ENCODE results near the gene SHANK1. TPM values are rescaled to one million over a fixed set of nuclear protein-coding genes. Genes with fewer than 3 reads are reported as not detected.

SHANK1 gene
- polyA plus RNA-seq, 6 donors from 2014 or later: not detected

DNA sequence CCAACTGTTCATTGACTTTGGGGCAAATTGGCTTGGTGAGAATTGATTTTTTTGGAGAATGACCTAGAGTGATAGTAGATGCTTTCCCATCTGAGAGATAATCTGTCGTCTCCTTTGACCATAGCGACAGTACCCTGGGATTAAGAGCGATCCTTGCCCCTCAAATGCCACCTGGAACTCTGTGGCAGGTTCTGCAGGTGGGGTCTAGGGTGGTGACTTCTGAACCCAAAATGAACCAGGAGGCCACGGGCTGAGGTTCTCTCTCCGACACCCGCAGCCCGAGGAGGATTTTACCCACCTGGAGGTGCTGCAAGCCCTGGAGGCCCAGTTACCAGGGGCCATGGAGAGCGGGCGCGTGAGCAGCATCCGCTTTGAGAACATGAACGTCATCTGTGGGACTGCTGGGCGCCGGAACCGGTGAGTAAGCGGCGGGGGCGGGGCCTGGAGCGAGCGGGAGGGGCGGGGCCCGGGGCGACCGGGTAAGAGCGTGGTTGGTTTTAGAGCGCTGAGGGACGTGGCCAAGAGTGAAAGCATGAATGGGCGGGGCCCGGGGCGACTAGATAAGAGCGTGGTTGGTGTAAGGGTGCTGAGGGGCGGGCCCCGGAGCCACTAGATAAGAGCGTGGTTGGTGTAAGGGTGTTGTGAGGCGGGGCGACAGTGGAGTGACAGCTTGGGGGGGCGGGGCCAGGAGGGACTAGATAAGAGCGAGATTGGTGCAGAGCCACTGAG lies 61.7 kb downstream of the SHANK1 start:
- peaks cover 41 to 89% (median 74%) of the 10 kb centered on the region in 3 donors for H3K27me3 Mint-ChIP-seq
- H3K9me3 Mint-ChIP-seq: peaks cover 8 to 36% (median 31%) of the 10 kb centered on the region in 7 donors
- H3K4me3 Mint-ChIP-seq: peak overlapping the region; percentile 72 to 88 (median 84)
- ATAC-seq (ENCODE audit: low read depth in 2 of 2): peak; percentile 79 to 86
- peaks cover 9 to 45% of the 10 kb centered on the region in 2 donors for H3K36me3 Mint-ChIP-seq
- DNase-seq: peak; percentile 56
- H3K4me1 Mint-ChIP-seq: peaks cover 20 to 32% (median 21%) of the 10 kb centered on the region in 3 donors
- H3K27ac Mint-ChIP-seq: peak overlapping the region; percentile 47 to 98 (median 94)

DNA sequence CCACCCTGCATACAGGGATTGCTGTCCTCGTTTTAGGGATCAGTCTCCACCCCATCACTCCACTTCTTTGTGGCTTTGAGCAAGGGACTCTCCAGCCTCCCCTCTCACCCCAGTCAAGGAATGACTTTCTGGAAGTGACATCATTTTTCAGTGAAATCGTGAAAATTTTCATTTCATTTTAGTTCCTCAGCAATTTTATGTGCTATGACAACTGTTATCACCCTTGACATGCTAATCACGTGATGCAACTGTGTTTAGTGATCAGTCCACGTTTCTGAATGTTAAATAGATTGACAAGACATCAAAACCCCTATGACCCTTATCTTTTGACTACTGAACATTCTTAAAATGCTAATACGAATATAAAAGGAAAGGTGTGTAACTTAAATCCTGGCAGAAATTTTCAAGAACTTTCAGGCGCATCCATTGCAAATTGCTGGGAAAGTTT lies 62.4 kb downstream of the SHANK1 start:
- Mint-ChIP-seq H3K9me3 (peaks cover 8 to 39% (median 31%) of the 10 kb centered on the region in 7 donors), H3K27me3 (peaks cover 47 to 88% (median 76%) of the 10 kb centered on the region in 3 donors)

DNA sequence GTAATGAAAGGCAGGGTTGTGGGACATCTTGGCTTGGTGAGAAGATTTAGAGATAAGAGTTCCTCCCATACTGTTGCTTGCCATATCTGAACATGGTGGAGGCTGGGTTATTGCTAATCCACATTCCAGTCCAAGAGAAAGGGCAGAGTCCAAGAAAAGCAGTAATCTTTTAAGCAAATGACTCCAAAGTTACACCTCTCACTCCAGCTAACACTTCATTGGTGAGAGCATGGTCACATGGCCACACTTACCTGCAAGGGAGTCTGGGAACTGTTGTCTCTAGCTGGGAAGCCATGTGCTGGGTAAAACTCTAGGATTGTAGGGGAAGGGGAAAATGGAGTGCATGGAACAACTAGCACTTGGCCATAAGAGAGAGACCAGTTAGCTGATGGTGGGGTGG lies 64.7 kb downstream of the SHANK1 start:
- Mint-ChIP-seq H3K27ac (no peak overlapping the region), H3K27me3 (peaks cover 46 to 77% (median 67%) of the 10 kb centered on the region in 3 donors), H3K9me3 (peaks cover 10 to 42% (median 28%) of the 10 kb centered on the region in 7 donors), H3K4me3 (no peak overlapping the region), H3K36me3 (peaks cover 5 to 36% of the 10 kb centered on the region in 2 donors), H3K4me1 (peaks cover 15 to 21% (median 17%) of the 10 kb centered on the region in 3 donors)
- ATAC-seq (ENCODE audit: low read depth in 2 of 2): no peak
- no peak for DNase-seq

More for the DNA sequence above, 62.4 kb downstream of the SHANK1 start:
- ATAC-seq (ENCODE audit: low read depth in 2 of 2) (no peak), DNase-seq (no peak)
- Mint-ChIP-seq H3K36me3 (peaks cover 9 to 45% of the 10 kb centered on the region in 2 donors), H3K4me1 (peaks cover 20 to 32% (median 21%) of the 10 kb centered on the region in 3 donors), H3K4me3 (peak overlapping the region in 6 of 8 donors; percentile 57 to 88 (median 84)), H3K27ac (peak overlapping the region in 3 of 6 donors; percentile 20 to 95 (median 52))

DNA sequence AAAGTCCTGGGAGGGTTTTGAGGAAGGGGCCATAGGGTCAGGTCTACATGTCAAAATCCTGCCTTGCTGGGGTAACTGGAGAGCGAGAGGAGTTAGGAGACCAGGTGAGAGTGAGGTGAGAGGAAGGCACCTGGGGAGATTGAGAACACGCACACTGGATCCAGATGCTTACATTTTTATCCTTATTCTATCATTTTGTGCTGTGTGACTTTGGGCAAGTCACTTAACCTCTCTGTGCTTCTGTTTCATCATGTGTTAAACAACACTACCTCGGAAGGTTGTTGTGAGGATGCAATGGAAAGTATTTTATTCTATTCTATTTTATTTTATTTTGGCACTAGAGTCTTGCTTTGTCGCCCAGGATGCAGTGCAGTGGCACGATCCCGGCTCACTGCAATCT lies 66.9 kb downstream of the SHANK1 start:
- DNase-seq (no peak), ATAC-seq (ENCODE audit: low read depth in 2 of 2) (no peak)
- Mint-ChIP-seq H3K27me3 (peaks cover 52 to 75% (median 70%) of the 10 kb centered on the region in 3 donors), H3K36me3 (peaks cover 5 to 30% of the 10 kb centered on the region in 2 donors), H3K4me3 (no peak overlapping the region), H3K4me1 (peaks cover 5 to 13% (median 11%) of the 10 kb centered on the region in 3 donors), H3K9me3 (peaks cover 11 to 36% (median 27%) of the 10 kb centered on the region in 7 donors), H3K27ac (no peak overlapping the region)

DNA sequence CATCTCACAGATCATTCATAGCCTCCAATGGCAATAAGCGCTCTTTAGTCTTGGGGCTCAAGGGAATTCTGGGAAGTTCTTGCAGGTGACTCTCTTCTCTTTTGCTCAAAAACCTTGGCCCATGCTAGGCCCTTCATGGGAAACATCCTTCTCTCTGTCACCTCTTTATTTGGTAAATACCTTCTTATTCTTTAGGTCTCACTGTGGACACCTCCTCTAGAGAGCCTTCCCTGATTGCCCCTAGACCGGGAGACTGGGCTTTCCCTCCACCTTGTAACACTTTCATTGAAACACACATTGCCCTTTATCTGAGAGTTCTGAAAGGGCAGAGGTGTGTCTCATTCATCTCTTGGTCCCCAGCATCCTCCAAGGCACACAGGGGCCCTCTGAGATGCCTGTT lies 68.4 kb downstream of the SHANK1 start:
- peak overlapping the region in 1 of 6 donors; percentile 2 for H3K27ac Mint-ChIP-seq
- H3K36me3 Mint-ChIP-seq: peaks cover 5 to 23% of the 10 kb centered on the region in 2 donors
- no peak for ATAC-seq (ENCODE audit: low read depth in 2 of 2)
- peaks cover 0 to 8% (median 6%) of the 10 kb centered on the region in 3 donors for H3K4me1 Mint-ChIP-seq
- peaks cover 41 to 70% (median 67%) of the 10 kb centered on the region in 3 donors for H3K27me3 Mint-ChIP-seq
- peaks cover 11 to 30% (median 20%) of the 10 kb centered on the region in 7 donors for H3K9me3 Mint-ChIP-seq
- no peak for DNase-seq
- H3K4me3 Mint-ChIP-seq: peak overlapping the region in 1 of 8 donors; percentile 20

DNA sequence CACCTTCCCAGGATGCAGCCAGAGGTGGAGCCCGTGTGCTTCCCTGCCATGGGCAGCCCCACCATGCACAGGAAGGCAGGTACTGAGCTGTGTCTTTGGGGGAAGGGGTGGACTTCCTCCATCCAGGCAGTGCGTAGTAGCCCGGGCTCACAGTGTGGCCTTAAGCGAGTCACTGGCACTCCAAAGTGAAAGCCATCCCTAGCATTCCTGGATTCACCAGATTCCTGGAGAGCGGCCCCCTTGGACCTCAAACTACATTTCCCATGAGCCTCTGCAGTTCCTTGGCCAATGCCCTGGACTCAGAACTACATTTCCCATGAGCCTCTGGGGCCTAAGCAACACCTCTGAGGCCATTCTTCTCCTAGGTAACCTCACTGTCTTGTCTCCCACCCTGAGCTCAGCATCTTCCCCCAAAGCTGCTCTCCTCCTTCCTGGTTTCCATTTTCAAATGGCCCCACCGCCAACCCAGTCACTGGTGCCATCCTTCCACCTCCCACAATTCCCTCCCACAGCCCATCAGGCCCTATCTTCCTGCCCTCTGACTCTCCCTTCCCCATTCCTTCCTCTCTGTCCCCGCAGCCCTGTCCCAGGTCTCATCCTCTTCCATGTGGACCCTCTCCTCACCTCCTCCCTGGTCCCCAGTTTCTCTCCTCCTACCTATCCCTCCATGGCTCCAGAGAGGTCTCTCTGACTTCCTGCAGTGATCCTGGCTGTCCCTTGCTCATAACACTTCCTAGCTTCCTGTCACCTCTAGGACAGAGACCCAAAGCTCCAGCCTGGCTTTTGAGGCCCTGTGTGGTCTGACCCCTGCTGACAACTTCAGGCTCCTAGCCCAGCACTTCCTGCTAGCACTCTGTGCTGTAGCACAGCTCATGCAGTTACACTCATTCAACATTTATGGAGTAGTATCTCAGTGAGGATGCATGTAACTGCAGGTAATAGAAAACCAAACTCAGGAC lies 69.9 kb downstream of the SHANK1 start, which contains the start of gene C19orf81:
Gene C19orf81 (plus strand): TSS at position 13 of the 959 bp plus-strand sequence. CDS start 0 bp downstream, at position 13.
- H3K9me3 Mint-ChIP-seq: peaks cover 5 to 24% (median 12%) of the 10 kb centered on the region in 7 donors
- no peak for DNase-seq

DNA sequence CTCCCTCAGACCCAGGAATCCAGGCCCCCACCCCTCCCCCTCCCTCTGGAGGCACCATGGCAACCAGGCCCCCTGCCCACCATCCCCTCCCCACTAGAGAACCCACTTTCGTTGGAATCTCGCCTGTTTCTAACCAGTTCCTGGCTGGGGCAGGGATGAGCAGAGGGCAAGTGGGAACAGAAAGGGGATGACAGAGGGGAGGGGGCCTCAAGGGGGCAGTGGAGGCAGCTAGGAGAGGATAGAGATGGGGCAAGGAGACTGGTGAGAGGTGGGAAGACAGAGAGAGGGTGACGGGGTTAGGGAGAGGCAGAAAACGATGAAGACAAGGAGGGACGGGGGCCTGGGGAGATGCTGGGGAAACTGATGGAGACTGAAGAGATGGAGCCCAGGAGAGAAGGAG lies 70.9 kb downstream of the SHANK1 start:
- ATAC-seq (ENCODE audit: low read depth in 2 of 2): no peak
- peaks cover 34 to 49% (median 42%) of the 10 kb centered on the region in 3 donors for H3K27me3 Mint-ChIP-seq
- peaks cover 5 to 18% (median 9%) of the 10 kb centered on the region in 7 donors for H3K9me3 Mint-ChIP-seq
- H3K27ac Mint-ChIP-seq: no peak overlapping the region
- peaks cover 0 to 7% of the 10 kb centered on the region in 2 donors for H3K36me3 Mint-ChIP-seq
- no peak for DNase-seq
- H3K4me1 Mint-ChIP-seq: peaks cover 0 to 8% (median 6%) of the 10 kb centered on the region in 3 donors
- no peak overlapping the region for H3K4me3 Mint-ChIP-seq

More for the DNA sequence above, 69.9 kb downstream of the SHANK1 start, which contains the start of gene C19orf81:
- ATAC-seq (ENCODE audit: low read depth in 2 of 2): no peak
- Mint-ChIP-seq H3K27me3 (peaks cover 36 to 60% (median 52%) of the 10 kb centered on the region in 3 donors), H3K27ac (peak within 1 kb of the TSS in 1 of 6 donors; percentile 4), H3K4me3 (no peak within 1 kb of the TSS), H3K36me3 (peaks cover 0 to 14% of the 10 kb centered on the region in 2 donors), H3K4me1 (peaks cover 0 to 8% (median 6%) of the 10 kb centered on the region in 3 donors)

DNA sequence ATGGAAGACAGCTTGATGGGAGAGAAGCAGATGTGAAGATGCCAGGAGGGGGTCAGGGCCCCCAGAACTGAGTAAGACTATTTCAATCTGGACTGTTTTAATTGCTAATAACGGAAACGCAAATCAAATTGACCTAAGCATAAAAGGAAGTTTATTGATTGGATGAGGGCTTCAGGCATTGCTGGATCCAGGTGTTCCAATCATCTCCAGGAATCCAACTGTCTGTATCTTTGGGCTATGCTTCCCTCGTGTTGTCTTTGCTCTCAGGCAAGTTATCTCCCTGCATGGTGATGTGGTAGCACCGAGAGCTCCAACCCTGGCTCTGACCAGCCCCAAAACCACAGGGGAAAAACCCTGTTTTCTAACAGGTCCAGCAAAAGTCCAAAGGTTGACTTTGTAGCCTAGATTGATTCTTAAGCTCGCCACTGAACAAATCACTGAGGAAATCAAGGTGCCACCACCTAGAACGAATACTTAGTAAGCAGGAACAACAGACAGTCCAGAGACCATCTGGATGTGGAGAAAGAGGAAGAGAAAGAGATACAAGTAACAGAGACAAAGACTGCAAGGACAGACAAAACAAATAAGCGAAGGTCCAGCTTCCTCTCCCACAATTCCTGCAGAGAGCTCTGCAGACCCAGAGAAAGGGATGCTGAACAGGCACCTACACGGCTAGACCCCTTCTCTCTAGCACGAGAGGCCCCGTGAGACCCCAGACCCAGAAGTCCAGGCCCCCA lies 71.6 kb downstream of the SHANK1 start:
- ATAC-seq (ENCODE audit: low read depth in 2 of 2) (no peak), DNase-seq (no peak)
- peaks cover 29 to 43% (median 36%) of the 10 kb centered on the region in 3 donors for H3K27me3 Mint-ChIP-seq
- H3K27ac Mint-ChIP-seq: no peak overlapping the region
- peak overlapping the region in 1 of 8 donors; percentile 38 for H3K4me3 Mint-ChIP-seq
- peaks cover 0 to 7% of the 10 kb centered on the region in 2 donors for H3K36me3 Mint-ChIP-seq
- peaks cover 3 to 13% (median 8%) of the 10 kb centered on the region in 7 donors for H3K9me3 Mint-ChIP-seq
- H3K4me1 Mint-ChIP-seq: peaks cover 0 to 8% (median 6%) of the 10 kb centered on the region in 3 donors

DNA sequence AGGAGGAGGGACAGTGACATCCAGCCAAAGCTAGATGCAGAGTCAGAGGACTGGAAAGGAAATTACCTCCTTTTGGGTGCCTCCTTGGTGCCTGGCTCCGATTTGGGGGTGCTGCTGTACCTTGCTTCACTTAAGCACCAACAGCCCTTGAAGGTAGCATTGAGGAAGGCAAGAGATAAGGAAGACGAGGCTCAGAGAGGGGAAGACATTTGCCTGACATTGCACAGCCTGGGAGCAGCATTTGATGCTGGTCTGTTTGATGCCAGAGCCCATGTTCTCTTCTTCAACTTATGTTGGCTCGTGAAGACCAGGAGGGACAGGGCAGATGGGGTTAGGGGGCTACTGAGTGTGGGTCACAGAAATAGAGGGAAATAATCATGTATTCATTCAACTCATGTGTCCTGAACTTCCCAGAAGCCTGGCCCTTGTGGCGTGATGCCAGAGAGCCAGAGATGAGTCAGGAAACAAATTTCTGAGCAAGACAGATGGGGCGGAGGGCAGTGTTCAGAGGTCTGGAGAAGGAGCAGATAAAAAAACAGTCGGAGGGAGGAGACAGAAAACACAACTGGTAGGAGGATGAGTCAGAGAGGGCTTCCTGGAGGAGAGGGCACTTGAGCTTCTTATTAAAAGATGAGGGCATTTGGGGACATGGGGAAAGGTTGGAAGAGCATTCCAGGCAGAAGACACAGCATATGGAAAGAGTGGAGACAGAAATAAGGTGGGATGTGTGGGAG lies 73.4 kb downstream of the SHANK1 start:
- Mint-ChIP-seq H3K9me3 (peaks cover 3 to 11% (median 7%) of the 10 kb centered on the region in 7 donors), H3K4me1 (peaks cover 0 to 8% (median 6%) of the 10 kb centered on the region in 3 donors), H3K27ac (no peak overlapping the region), H3K36me3 (peaks cover 0 to 7% of the 10 kb centered on the region in 2 donors), H3K4me3 (no peak overlapping the region), H3K27me3 (peaks cover 20 to 29% (median 24%) of the 10 kb centered on the region in 3 donors)
- DNase-seq (no peak), ATAC-seq (ENCODE audit: low read depth in 2 of 2) (no peak)

DNA sequence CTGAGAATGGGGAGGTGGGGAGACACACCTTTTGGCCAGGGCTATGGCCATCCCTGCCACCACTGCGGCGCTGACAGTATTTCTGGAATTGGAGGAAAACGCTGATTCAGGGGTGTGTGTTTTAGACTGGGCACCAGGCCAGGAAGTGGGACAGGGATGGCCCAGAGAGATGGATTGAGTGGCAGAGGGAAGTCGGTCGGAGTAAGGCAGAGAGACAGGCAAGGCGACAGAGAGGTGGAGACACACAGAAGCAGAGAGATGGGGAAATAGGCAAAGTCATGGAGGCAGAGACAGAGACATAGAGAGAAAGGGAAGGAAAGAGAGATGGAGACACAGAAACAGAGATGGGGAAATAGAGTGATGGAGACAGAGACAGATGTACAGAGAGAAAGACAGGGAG lies 74.5 kb downstream of the SHANK1 start:
- H3K27ac Mint-ChIP-seq: no peak overlapping the region
- H3K36me3 Mint-ChIP-seq: peaks cover 0 to 5% of the 10 kb centered on the region in 2 donors
- peaks cover 0 to 9% (median 6%) of the 10 kb centered on the region in 3 donors for H3K4me1 Mint-ChIP-seq
- H3K9me3 Mint-ChIP-seq: peaks cover 3 to 11% (median 7%) of the 10 kb centered on the region in 7 donors
- ATAC-seq (ENCODE audit: low read depth in 2 of 2) (no peak), DNase-seq (no peak)
- H3K27me3 Mint-ChIP-seq: peaks cover 16 to 22% (median 19%) of the 10 kb centered on the region in 3 donors
- H3K4me3 Mint-ChIP-seq: no peak overlapping the region

DNA sequence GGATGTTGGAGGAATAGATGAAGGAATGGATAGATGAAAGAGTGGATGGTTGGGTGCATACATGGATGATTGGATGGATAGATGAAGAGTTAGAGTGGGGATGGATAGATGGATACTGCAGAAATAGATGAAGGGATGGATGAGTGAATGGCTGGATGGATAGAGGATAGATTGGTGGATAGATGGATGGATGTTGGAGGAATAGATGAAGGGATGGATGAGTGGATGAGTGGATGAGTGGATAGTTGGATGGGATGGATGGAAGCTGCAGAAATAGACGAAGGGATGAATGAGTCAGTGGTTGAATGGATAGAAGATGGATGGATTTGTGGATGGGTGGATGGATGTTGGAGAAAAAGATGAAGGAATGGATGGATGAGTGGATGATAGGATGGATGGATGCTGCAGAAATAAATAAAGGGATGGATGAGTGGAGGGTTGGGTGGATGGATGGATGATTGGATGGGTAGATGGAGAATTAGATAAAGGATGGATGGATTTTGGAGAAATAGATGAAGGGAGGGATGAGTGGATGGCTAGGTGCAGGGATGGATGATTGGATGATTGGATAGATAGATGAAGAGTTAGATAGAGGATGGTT lies 75.2 kb downstream of the SHANK1 start:
- Mint-ChIP-seq H3K4me3 (no peak overlapping the region), H3K27me3 (peaks cover 13 to 16% (median 14%) of the 10 kb centered on the region in 3 donors), H3K27ac (no peak overlapping the region), H3K36me3 (no peaks in the 10 kb centered on the region), H3K9me3 (peaks cover 0 to 11% (median 4%) of the 10 kb centered on the region in 7 donors), H3K4me1 (peaks cover 0 to 12% (median 0%) of the 10 kb centered on the region in 3 donors)
- no peak for DNase-seq
- no peak for ATAC-seq (ENCODE audit: low read depth in 2 of 2)
